ENCODE results near the gene GPRC5B. TPM values are rescaled to one million over a fixed set of nuclear protein-coding genes. Genes with fewer than 3 reads are reported as not detected.
A peak's percentile ranks its signal among the peaks of the same experiment; 100 is the strongest.

GPRC5B gene
- total RNA-seq, 1 experiment from 2014 or later = 137 TPM

GRCh38 chr16:19859603-19860002 lies 25.0 kb downstream of the GPRC5B start:
- H4K91ac ChIP-seq (ENCODE audit: insufficient read length, low read depth, low read length) = no peak overlapping the region
- Mint-ChIP-seq H3K27me3 (ENCODE audit: low read depth) (no peaks in the 10 kb centered on the region; the same call in 1 of the 2 replicates), H3K36me3 (ENCODE audit: insufficient read depth in 1 of 3, low read depth in 3 of 3) (peaks cover 42 to 73% (median 48%) of the 10 kb centered on the region in 3 experiments; a peak in 6 of 7 replicates), H3K9me3 (no peaks in the 10 kb centered on the region), H3K27ac (peak overlapping the region; percentile 98 to 100 (median 100)), H3K4me3 (peak overlapping the region in 1 of 2 experiments; percentile 70; a peak in 2 of 5 replicates), H3K4me1 (peaks cover 84 to 89% of the 10 kb centered on the region in 2 experiments)
- no peak overlapping the region for H3K14ac ChIP-seq (ENCODE audit: insufficient read depth, low read length)
- no peak overlapping the region for H2AFZ ChIP-seq (ENCODE audit: low read length)
- no peak overlapping the region for H3K4me2 ChIP-seq (ENCODE audit: insufficient read depth, insufficient read length, low read length)
- H2BK5ac ChIP-seq (ENCODE audit: insufficient read length, low read length) = peak overlapping the region; percentile 21
- no peak for DNase-seq
- H3K9ac ChIP-seq (ENCODE audit: extremely low read depth, insufficient read length, low read length) = no peak overlapping the region
- no peak overlapping the region for H4K5ac ChIP-seq (ENCODE audit: insufficient read length, low read depth, low read length)
- H2BK15ac ChIP-seq (ENCODE audit: low read depth, low read length) = no peak overlapping the region
- peak overlapping the region; percentile 96 for H3K27ac ChIP-seq (ENCODE audit: insufficient read length, low read depth, low read length)
- no peak overlapping the region for H3K23ac ChIP-seq (ENCODE audit: insufficient read length, low read depth, low read length)
- no peak overlapping the region for H2BK20ac ChIP-seq (ENCODE audit: low read depth, low read length, poor library complexity, severe bottlenecking)
- H4K8ac ChIP-seq (replicated peaks; ENCODE audit: insufficient read length, low read depth, low read length) = no peak overlapping the region
- no peak overlapping the region for H3K56ac ChIP-seq (ENCODE audit: insufficient read length, low read depth, low read length)
- no peak overlapping the region for H2BK12ac ChIP-seq (ENCODE audit: insufficient read length, low read depth, low read length)
- H3K79me2 ChIP-seq (ENCODE audit: insufficient read depth, low read length) = no peaks in the 10 kb centered on the region
- no CpG with 5 or more reads among the region's 4 CpGs for WGBS (ENCODE audit: extremely low coverage, insufficient read length, low lambda C conversion rate)
- H4K20me1 ChIP-seq (ENCODE audit: control insufficient read depth, insufficient read depth, insufficient read length) = no peaks in the 10 kb centered on the region
- H3K23me2 ChIP-seq (ENCODE audit: insufficient read length, low read depth, low read length, poor library complexity, severe bottlenecking) = no peaks in the 10 kb centered on the region
- peaks cover 23% of the 10 kb centered on the region for H3K4me1 ChIP-seq (ENCODE audit: insufficient read depth, low read length)
- no peaks in the 10 kb centered on the region for H3K9me3 ChIP-seq (ENCODE audit: control insufficient read depth, low read depth, low read length)
- H2AK5ac ChIP-seq (ENCODE audit: insufficient read length, low read length) = no peak overlapping the region
- H3K4ac ChIP-seq (ENCODE audit: low read depth, low read length) = no peak overlapping the region
- H3K79me1 ChIP-seq (ENCODE audit: insufficient read depth, low read depth, low read length, poor library complexity, severe bottlenecking) = no peaks in the 10 kb centered on the region
- no peak overlapping the region for H3K18ac ChIP-seq (ENCODE audit: insufficient read length, low read depth, low read length)
- no peak overlapping the region for H3T11ph ChIP-seq (ENCODE audit: low read length)
- no peak overlapping the region for H2BK120ac ChIP-seq (ENCODE audit: low read depth, low read length, poor library complexity, severe bottlenecking)
- H3K27me3 ChIP-seq (ENCODE audit: insufficient read depth, low read length) = no peaks in the 10 kb centered on the region
- no peak for TF ChIP-seq CTCF (conservative IDR thresholded peaks at IDR 0.05)

All from H9 (cell line).